HepG2 (cell line): ENCODE data around the gene ABCA13. TPM values are rescaled to one million over a fixed set of nuclear protein-coding genes. Genes with fewer than 3 reads are reported as not detected.

Experiments
- ATAC-seq: fragments of 200-7000 bp; cut with Tn5 transposase; 3 replicates; pipeline ENCODE4 v1.9.1; 2020; ENCODE audit warnings: mild to moderate bottlenecking, moderate library complexity
- BruUV-seq: library from RNA; stranded (reverse); fragments of 400-500 nt; replicated peaks from 2 replicates; lab custom pipeline; 2021; lab: Mats Ljungman, UMichigan
- CTCF ChIA-PET: fragments of 300-600 bp; formaldehyde crosslinking; extraction: SDS; loops from one replicate; lab custom pipeline; 2021; ENCODE audit warnings: low total read pairs, inconsistent platforms, low intra/inter-chr PET ratio; lab: Yijun Ruan, JAX
- POLR2A ChIA-PET: fragments of 350-600 bp; sonication (Branson Sonifier 250); formaldehyde crosslinking; loops from one replicate; lab custom pipeline; 2020; ENCODE audit warnings: antibody characterized with exemption, inconsistent platforms; lab: Yijun Ruan, JAX
- DNase-seq: peaks from one replicate; pipeline ENCODE4 v3.0.0-alpha.2; 2015; ENCODE audit warnings: low spot score
- FAIRE-seq: peaks from 3 replicates; lab custom pipeline; 2011; peaks lifted over from hg19 to GRCh38; lab: Jason Lieb, UNC
- H2AFZ ChIP-seq: one replicate; pipeline ENCODE4 v1.6.1; 2011; ENCODE audit warnings: low read length, inconsistent platforms
- H3K27ac ChIP-seq: fragments of 300-600 bp; 3 replicates; pipeline ENCODE4 v1.8.0; 2011; ENCODE audit warnings: mixed run types, mild to moderate bottlenecking, mixed read lengths, low read length, inconsistent platforms; ENCODE audit not compliant: insufficient read depth; ENCODE audit errors: extremely low read length
- H3K27me3 ChIP-seq, 2 experiments: fragments of 200-600 bp in 1 of 2; 2 replicates in 1 of 2; 3 replicates in 1 of 2; pipeline versions ENCODE4 v1.6.0 to v1.8.0; 2011; ENCODE audit warnings: low read length in 2 of 2, mild to moderate bottlenecking in 2 of 2, moderate library complexity in 2 of 2, inconsistent platforms in 1 of 2; ENCODE audit not compliant: insufficient read depth in 2 of 2, control insufficient read depth in 1 of 2
- H3K36me3 ChIP-seq, 2 experiments: fragments of 200-600 bp in 1 of 2; replicated peaks in 1 of 2; 2 replicates in 1 of 2; 3 replicates in 1 of 2; pipeline versions ENCODE4 v1.5.1 to v1.8.0; 2011; ENCODE audit warnings: low read length in 2 of 2, inconsistent platforms in 1 of 2; ENCODE audit not compliant: insufficient read depth in 2 of 2, control insufficient read depth in 1 of 2
- H3K4me1 ChIP-seq: 2 replicates; pipeline ENCODE4 v1.5.1; 2012; ENCODE audit warnings: low read length, inconsistent platforms; ENCODE audit not compliant: insufficient read depth
- H3K4me2 ChIP-seq: 2 replicates; pipeline ENCODE4 v1.6.0; 2011; ENCODE audit warnings: low read depth, low read length, inconsistent platforms
- H3K4me3 ChIP-seq, 3 experiments: fragments of 200-600 bp in 1 of 3; sonication (generic), shearing (Covaris generic) in 1 of 3; replicated peaks in 1 of 3; 2 replicates each; pipeline ENCODE4 v1.5.1; 2011 to 2016; ENCODE audit warnings: low read length in 3 of 3, inconsistent platforms in 2 of 3, low read depth in 2 of 3, mild to moderate bottlenecking in 2 of 3, control low read depth in 1 of 3, mixed read lengths in 1 of 3; ENCODE audit not compliant: insufficient read depth in 1 of 3
- H3K79me2 ChIP-seq: one replicate; pipeline ENCODE4 v1.6.1; 2011; ENCODE audit warnings: low read length, inconsistent platforms; ENCODE audit not compliant: insufficient read depth
- H3K9ac ChIP-seq: 2 replicates; pipeline ENCODE4 v1.6.0; 2011; ENCODE audit warnings: mild to moderate bottlenecking, low read depth, low read length, inconsistent platforms; ENCODE audit not compliant: insufficient read depth
- H3K9me3 ChIP-seq: 2 replicates; pipeline ENCODE4 v1.5.1; 2012; ENCODE audit warnings: mild to moderate bottlenecking, low read length
- H4K20me1 ChIP-seq: 2 replicates; pipeline ENCODE4 v1.6.0; 2011; ENCODE audit warnings: inconsistent platforms, mild to moderate bottlenecking, low read length, moderate library complexity; ENCODE audit not compliant: insufficient read depth
- ESRRA ChIP-seq: sonication (generic); formaldehyde crosslinking; IDR thresholded peaks from 2 replicates; pipeline ENCODE4 v1.5.1; 2020; ENCODE audit warnings: mild to moderate bottlenecking, low read depth, missing genetic modification reagents
- MTA3 ChIP-seq: sonication (generic); formaldehyde crosslinking; IDR thresholded peaks from 2 replicates; pipeline ENCODE4 v1.4.0; 2020; ENCODE audit warnings: missing genetic modification reagents
- TBX3 ChIP-seq: fragments of 450-650 bp; IDR thresholded peaks from 2 replicates; pipeline ENCODE4 v1.6.1; 2017; ENCODE audit warnings: antibody characterized with exemption, mild to moderate bottlenecking, inconsistent platforms, borderline replicate concordance
- ZNF720 ChIP-seq: sonication (generic); formaldehyde crosslinking; IDR thresholded peaks from 2 replicates; pipeline ENCODE4 v1.4.0; 2020; ENCODE audit warnings: missing genetic modification reagents
- ZNF772 ChIP-seq: sonication (generic); formaldehyde crosslinking; IDR thresholded peaks from 2 replicates; pipeline ENCODE4 v1.5.0; 2020; ENCODE audit warnings: mild to moderate bottlenecking, missing genetic modification reagents
- ZNF850 ChIP-seq: sonication (generic); formaldehyde crosslinking; conservative IDR thresholded peaks from 2 replicates; pipeline ENCODE4 v1.9.0; 2021; ENCODE audit warnings: mild to moderate bottlenecking, missing genetic modification reagents
- ZNF891 ChIP-seq: sonication (generic); formaldehyde crosslinking; IDR thresholded peaks from 2 replicates; pipeline ENCODE4 v1.5.0; 2020; ENCODE audit warnings: mild to moderate bottlenecking, missing genetic modification reagents
- WGBS: methylation state at CpG from one replicate; pipeline ENCODE4 v1.1.6; 2017; ENCODE audit warnings: low lambda C conversion rate; 5-methylcytosine and 5-hydroxymethylcytosine counted together
- in situ Hi-C: cut with HindIII; loops from 2 replicates; pipeline ENCODE4 v1.10.0; 2017; ENCODE audit warnings: low pct_unique_long_range_greater_than_20kb; ENCODE audit not compliant: extremely low pct_ligation_motif_present
- intact Hi-C: fragments of 100-400 bp; cut with micrococcal nuclease; formaldehyde crosslinking; loops from one replicate; pipeline ENCODE4 v1.10.0; 2022; ENCODE audit not compliant: unreplicated experiment
- polyA plus RNA-seq, 8 experiments: library from polyadenylated mRNA; depleted of rRNA in 3 of 8; stranded (reverse) in 7 of 8; unstranded in 1 of 8; fragments of >200 nt; fragmentation: Illumina TruSeq in 4 of 8; extraction: Trizol in 4 of 8; gene quantifications; 2 replicates each; pipeline versions ENCODE4 v1.2.1 to v1.2.3, GENCODE V29; 2011 to 2016; ENCODE audit warnings: low read depth in 4 of 8, missing spikeins in 1 of 8, mixed read lengths in 1 of 8; ENCODE audit not compliant: insufficient read depth in 1 of 8
- total RNA-seq, 5 experiments: library from RNA; depleted of rRNA; stranded (reverse); fragments of >200 nt; fragmentation: Illumina TruSeq; extraction: Trizol; gene quantifications; 2 replicates each; pipeline ENCODE4 v1.2.3, GENCODE V29; 2016; ENCODE audit warnings: low read depth in 1 of 5
- TF ChIP-seq, protein P1 (sequence below): sonication (generic); formaldehyde crosslinking; conservative IDR thresholded peaks from 2 replicates; pipeline ENCODE4 v1.8.0; 2022; ENCODE audit warnings: mild to moderate bottlenecking, moderate library complexity, missing genetic modification reagents
- TF ChIP-seq, protein P2 (sequence below): sonication (generic); formaldehyde crosslinking; IDR thresholded peaks from 2 replicates; pipeline ENCODE4 v1.5.1; 2020; ENCODE audit warnings: mild to moderate bottlenecking, missing genetic modification reagents, borderline replicate concordance
- TF ChIP-seq, protein P3 (sequence below): sonication (generic); formaldehyde crosslinking; IDR thresholded peaks from 2 replicates; pipeline ENCODE4 v1.4.0; 2020; ENCODE audit warnings: missing genetic modification reagents, borderline replicate concordance

Gene ABCA13
- total and polyA plus RNA-seq, 2 of the 13 experiments (the other 11 are each of a cell fraction or from before 2014, with no cell fraction given): 0.03 TPM; not detected in 1

DNA sequence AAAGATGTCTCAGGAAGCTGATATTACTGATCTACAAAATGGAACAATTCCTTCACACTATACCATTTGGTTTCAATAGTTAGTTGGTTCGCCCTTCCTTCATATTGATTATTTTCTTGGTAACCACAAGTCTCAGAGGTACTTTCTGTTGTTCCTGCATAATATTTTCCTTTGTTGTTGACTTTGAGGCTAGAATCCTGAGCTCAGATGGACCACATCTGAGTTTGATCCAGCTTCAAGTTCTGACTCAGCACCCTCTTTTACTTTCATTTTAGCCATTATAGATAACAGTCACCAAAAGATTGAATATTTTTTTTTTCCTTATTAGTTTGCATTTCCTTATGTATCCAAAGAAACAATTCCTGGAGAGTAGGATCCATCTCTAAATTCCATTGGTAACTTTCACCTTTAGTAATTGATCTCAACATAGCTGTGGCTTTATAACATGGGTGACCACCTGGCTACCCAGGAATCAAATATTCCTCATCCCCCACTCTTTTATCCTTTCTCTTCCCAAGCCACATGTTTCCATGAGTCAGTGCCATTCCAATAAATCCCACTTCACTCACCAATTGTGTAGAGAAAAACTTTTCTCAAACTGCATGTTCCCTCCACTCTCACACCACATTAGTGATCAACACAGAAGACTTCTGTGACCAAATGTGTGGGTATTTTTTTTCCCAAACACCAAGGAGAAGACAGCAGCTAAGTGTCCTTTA lies 9.7 kb upstream of the ABCA13 start:
- intact Hi-C loops: no loop called here
- BruUV-seq: no TSS peak

More for the DNA sequence above, 9.7 kb upstream of the ABCA13 start:
- 0 out of 2 replicates have a peak, but pooled peaks cover 5% of the 10 kb centered on the region for H3K9me3 ChIP-seq
- H3K36me3 ChIP-seq: no peaks in the 10 kb centered on the region
- TF ChIP-seq ZNF850 (no peak), ESRRA (CRISPR knock-in tag) (no peak), ZNF772 (CRISPR knock-in tag) (no peak), ZNF891 (CRISPR knock-in tag) (no peak), MTA3 (CRISPR knock-in tag) (no peak), ZNF720 (no peak), TBX3 (no peak)
- TF ChIP-seq, protein P1, sequence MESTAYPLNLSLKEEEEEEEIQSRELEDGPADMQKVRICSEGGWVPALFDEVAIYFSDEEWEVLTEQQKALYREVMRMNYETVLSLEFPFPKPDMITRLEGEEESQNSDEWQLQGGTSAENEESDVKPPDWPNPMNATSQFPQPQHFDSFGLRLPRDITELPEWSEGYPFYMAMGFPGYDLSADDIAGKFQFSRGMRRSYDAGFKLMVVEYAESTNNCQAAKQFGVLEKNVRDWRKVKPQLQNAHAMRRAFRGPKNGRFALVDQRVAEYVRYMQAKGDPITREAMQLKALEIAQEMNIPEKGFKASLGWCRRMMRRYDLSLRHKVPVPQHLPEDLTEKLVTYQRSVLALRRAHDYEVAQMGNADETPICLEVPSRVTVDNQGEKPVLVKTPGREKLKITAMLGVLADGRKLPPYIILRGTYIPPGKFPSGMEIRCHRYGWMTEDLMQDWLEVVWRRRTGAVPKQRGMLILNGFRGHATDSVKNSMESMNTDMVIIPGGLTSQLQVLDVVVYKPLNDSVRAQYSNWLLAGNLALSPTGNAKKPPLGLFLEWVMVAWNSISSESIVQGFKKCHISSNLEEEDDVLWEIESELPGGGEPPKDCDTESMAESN (CRISPR knock-in tag): no peak
- TF ChIP-seq, protein P2, sequence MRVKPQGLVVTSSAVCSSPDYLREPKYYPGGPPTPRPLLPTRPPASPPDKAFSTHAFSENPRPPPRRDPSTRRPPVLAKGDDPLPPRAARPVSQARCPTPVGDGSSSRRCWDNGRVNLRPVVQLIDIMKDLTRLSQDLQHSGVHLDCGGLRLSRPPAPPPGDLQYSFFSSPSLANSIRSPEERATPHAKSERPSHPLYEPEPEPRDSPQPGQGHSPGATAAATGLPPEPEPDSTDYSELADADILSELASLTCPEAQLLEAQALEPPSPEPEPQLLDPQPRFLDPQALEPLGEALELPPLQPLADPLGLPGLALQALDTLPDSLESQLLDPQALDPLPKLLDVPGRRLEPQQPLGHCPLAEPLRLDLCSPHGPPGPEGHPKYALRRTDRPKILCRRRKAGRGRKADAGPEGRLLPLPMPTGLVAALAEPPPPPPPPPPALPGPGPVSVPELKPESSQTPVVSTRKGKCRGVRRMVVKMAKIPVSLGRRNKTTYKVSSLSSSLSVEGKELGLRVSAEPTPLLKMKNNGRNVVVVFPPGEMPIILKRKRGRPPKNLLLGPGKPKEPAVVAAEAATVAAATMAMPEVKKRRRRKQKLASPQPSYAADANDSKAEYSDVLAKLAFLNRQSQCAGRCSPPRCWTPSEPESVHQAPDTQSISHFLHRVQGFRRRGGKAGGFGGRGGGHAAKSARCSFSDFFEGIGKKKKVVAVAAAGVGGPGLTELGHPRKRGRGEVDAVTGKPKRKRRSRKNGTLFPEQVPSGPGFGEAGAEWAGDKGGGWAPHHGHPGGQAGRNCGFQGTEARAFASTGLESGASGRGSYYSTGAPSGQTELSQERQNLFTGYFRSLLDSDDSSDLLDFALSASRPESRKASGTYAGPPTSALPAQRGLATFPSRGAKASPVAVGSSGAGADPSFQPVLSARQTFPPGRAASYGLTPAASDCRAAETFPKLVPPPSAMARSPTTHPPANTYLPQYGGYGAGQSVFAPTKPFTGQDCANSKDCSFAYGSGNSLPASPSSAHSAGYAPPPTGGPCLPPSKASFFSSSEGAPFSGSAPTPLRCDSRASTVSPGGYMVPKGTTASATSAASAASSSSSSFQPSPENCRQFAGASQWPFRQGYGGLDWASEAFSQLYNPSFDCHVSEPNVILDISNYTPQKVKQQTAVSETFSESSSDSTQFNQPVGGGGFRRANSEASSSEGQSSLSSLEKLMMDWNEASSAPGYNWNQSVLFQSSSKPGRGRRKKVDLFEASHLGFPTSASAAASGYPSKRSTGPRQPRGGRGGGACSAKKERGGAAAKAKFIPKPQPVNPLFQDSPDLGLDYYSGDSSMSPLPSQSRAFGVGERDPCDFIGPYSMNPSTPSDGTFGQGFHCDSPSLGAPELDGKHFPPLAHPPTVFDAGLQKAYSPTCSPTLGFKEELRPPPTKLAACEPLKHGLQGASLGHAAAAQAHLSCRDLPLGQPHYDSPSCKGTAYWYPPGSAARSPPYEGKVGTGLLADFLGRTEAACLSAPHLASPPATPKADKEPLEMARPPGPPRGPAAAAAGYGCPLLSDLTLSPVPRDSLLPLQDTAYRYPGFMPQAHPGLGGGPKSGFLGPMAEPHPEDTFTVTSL (CRISPR knock-in tag): no peak
- TF ChIP-seq, protein P3, sequence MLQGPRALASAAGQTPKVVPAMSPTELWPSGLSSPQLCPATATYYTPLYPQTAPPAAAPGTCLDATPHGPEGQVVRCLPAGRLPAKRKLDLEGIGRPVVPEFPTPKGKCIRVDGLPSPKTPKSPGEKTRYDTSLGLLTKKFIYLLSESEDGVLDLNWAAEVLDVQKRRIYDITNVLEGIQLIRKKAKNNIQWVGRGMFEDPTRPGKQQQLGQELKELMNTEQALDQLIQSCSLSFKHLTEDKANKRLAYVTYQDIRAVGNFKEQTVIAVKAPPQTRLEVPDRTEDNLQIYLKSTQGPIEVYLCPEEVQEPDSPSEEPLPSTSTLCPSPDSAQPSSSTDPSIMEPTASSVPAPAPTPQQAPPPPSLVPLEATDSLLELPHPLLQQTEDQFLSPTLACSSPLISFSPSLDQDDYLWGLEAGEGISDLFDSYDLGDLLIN (CRISPR knock-in tag): no peak
- no peaks in the 10 kb centered on the region for H3K79me2 ChIP-seq
- H3K27ac ChIP-seq: no peak overlapping the region
- no peak overlapping the region for H3K9ac ChIP-seq
- FAIRE-seq: no peak
- no peak overlapping the region for H2AFZ ChIP-seq
- ChIA-PET CTCF (no interaction called here), POLR2A (no interaction called here)
- no peak for DNase-seq
- H3K4me3 ChIP-seq: no peak overlapping the region
- H4K20me1 ChIP-seq: no peaks in the 10 kb centered on the region
- H3K27me3 ChIP-seq: 0 out of 5 replicates have a peak, but pooled peaks cover 0 to 8% of the 10 kb centered on the region in 2 experiments
- 3% methylated on average over 1 of the region's 1 CpG for WGBS
- no peaks in the 10 kb centered on the region for H3K4me1 ChIP-seq
- no peak overlapping the region for H3K4me2 ChIP-seq
- in situ Hi-C loops: no loop called here
- no peak for ATAC-seq
